ACHN (cell line): ENCODE results near the gene CMTM4.
"Not testable (repeated sequence)": the region's sequence is repeated elsewhere in the genome, so short reads cannot be mapped to it uniquely, and the experiment has no call there.

Source experiments
- DNase-seq: peaks from one replicate; pipeline ENCODE4 v3.0.0-alpha.2; 2015
- in situ Hi-C: cut with HindIII; loops from 2 replicates; pipeline ENCODE4 v1.10.0; 2017; ENCODE audit warnings: low sequenced_read_pairs, low pct_ligation_motif_present, low pct_unique_long_range_greater_than_20kb

Gene CMTM4

DNA sequence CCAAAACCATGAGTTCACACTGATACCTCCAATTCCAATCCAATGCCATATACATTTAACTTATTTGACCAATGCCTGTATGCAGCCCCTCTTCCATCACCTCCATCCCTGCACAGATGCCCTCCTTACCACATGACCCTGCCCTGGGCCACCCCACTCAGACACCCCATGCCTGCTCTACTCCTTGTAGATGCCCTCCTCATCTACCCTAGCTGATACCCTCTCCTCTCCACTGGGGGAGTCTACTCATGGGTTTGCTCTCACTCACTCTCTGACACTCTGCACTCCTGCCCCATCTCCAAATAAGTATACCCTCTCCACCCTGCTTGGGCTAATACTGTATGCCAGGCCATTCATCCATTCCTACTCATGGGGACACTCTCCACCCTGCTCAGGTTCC lies 16.0 kb upstream of the CMTM4 start:
- in situ Hi-C loops, result no loop called here
- DNase-seq, result no peak

DNA sequence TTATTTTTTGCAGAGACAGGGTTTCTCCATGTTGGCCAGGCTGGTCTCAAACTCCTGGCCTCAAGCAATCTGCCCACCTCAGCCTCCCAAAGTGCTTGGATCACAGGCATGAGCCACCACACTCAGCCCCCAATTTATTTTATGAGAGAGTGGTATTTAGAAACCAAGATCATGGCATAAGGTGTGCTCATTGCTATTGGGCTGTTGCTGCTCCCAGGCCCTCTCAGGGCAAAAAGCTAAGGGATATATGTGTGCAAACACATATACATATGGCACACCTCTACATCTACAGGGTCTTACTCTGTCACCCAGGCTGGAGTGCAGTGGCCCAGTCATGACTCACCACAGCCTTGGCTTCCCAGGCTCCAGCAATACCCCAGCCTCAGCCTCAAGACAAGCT lies 15.0 kb upstream of the CMTM4 start:
- in situ Hi-C loops, result no loop called here
- no peak for DNase-seq

DNA sequence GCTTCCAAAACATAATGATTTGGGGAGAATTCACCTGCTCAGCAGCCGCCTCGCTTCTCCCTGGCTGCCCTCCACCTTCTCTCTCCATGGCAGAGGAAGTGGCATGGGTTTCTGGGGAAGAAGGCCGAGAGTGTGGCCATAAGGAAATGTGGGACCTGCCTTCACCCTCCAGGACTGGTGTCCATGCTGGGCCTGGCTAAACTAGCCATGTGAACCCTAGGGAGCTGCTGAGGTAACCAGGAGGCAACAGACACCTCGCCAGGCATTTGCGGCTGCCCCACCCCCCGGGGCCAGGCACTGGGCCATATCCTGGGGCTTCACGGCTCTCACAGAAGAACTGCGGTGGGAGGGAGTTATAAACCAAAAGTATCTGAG lies 9.9 kb upstream of the CMTM4 start:
- in situ Hi-C loops, result no loop called here
- no peak for DNase-seq

DNA sequence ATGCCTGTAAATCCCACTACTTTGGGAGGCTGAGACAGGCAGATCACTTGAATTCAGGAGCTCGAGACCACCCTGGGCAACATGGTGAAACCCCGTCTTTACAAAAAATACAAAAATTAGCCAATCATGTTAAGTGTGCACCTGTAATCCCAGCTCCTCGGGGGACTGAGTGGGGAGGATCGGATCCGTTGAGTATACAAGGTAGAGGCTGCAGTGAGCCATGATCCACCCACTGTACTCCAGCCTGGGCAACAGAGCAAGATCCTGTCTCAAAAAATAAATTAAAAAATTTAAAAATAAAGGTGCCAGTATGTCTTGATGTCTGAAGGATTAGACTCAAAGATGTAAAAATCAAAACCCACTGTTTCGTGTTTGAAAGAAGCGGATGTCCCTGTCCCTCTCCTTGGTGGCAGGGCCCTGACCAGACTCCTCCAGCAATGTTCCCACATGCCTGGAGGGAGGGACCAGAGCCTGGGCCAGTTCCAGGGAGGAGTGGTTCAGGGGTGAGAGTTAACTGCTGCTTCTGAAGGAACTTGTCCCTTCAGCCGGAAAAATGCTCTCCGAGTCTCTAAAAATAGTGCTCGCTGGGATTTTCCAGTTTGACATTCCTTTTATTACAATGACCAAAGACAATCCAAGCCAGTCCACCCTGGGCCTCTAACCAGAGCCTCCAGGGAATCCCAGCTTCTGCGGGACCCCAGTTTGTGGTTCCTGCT lies 9.4 kb upstream of the CMTM4 start:
- no peak for DNase-seq
- in situ Hi-C loops, result no loop called here

DNA sequence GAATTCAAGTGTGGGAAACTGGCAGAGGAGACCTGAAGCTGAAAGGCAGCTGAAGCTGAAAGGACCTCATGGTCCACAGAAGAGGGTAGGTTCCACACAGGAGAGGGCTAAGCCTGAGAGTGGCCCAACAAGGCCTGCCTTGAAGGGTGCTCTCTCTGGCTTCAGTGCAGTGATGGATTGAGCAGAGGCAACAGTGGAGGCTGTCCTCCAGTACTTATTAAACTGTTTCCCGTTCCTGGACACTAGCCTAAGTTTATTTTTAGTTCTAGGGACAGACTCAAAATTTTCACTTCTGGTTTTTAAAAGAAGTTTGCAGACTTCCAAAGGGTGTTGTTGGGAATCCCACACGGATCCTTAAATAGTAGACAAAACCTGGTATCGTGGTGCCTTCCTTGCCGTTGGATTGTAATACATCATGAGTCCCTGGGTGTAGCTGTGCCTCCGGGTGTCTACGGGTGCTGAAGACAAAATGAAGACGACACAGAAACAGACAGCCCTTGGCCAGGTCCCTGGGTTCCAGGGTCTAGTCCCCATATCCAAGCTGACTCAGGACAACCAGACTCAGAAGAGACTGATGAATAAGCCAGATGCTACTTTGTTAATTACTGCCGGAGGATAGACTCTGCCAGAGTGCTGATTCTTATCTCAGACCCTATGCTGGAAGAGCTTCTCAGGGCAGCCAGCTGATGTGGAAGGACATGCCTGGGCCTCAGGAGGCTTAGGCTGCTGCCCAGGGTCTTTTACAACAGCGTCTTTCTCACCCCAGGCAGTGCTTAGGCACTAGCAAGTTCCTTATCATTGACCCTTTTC lies 7.1 kb upstream of the CMTM4 start:
- in situ Hi-C loops, result no loop called here
- no peak for DNase-seq

DNA sequence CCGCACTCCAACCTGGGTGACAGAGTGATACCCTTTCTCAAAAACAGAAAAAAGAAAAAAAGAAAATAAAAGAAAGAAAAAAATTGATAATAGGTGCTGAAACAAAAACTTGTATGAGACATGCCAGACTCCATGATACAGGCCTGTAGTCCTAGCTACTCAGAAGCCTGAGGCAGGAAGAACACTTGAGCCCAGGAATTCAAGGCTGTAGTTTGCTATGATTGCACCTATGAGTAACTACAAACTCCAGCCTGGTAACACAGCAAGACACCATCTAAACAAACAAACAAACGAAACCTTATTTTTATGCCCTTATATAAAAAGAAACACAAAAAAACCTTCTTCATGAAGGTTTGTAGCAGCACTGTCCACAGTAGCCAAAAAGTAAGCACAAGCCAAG lies 5.0 kb upstream of the CMTM4 start:
- in situ Hi-C loops, result no loop called here
- no peak for DNase-seq

DNA sequence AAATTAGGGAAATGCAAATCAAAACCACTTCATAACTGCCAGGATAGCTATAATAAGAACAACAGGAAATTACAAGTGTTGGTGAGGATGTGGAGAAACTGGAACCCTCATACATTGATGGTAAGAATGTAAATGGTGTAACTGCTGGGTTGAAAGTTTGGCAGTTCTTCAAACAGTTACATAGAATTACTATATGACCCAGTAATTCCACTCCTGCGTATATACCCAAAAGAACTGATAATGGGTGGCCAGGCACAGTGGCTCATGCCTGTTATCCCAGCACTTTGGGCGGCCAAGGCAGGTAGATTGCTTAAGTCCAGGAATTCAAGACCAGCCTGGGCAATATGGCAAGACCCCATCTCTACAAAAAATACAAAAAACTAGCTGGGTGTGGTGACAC lies 4.5 kb upstream of the CMTM4 start:
- in situ Hi-C loops, result no loop called here
- no peak for DNase-seq

DNA sequence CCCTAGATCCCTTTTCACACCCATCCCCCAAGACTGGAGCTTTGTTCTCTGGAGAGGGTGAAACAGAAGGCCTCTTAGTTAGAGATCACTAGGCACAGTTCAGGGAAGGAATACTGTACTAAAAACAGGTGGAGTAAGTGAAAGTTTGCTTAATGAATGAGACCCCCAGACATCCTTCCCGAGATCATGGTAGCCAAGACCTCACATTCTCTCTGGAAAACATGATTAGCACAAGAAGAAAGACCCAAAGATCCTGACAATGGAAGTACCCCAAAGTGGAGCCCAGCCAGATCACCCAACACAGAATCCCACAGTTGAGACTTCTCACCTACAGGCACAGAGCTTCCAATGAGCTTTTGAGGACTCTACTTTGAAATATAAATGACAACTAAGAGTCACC lies 3.4 kb upstream of the CMTM4 start:
- in situ Hi-C loops, result no loop called here

DNA sequence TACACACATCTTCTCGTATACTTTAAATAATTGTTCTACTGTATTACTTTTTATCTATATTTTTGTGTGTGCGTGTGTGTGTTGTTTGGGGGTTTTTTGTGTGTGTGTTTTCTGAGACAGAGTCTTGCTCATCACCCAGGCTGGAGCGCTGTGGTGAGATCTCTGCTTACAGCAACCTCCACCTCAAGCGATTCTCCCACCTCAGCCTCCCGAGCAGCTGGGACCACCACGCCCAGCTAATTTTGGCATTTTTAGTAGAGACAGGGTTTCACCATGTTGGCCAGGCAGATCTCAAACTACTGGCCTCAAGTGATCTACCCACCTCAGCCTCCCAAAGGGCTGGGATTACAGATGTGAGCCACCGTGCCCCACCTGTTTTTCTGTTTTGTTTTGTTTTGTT lies 1.5 kb upstream of the CMTM4 start:
- in situ Hi-C loops, result no loop called here
- no peak for DNase-seq

More for the DNA sequence above, 3.4 kb upstream of the CMTM4 start:
- DNase-seq, result no peak

DNA sequence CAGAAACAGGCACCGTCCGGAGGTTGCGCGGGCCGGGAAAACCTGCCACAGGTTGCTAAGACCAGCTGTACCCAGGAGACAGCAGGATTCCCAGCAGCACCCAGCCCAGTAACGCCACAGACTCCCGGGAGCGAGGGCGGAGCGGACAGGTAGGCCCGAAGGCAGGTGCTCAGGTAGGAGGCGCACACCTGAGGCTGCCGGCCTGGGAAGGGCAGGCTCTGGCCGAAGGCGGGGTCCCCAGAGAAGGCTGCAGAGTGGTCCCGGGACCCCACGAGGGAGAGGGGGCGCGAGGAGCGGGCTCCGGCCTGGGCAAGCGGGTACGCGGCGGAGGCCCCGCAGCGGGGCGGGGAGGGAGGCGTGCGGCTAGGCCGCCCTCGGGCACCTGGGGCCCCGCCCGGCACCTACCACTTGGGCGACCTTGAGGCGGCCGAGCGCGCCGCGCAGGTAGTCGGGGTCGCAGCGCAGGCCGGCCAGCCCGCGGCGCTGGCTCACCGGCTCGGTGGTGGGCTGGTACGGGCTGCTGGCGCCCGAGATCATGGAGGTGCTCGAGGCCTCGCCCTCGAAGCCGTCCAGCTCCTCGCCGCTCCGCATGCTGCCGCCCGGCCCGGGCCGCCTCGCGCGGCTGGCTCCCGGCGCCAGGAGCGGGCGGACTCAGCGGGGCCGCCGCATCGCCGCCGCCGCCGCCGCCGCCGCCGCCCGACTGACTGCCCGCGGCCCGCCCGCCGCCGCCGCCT lies 441 bp downstream of the CMTM4 start:
- peak; percentile 8 for DNase-seq
- in situ Hi-C loops, result no loop called here

DNA sequence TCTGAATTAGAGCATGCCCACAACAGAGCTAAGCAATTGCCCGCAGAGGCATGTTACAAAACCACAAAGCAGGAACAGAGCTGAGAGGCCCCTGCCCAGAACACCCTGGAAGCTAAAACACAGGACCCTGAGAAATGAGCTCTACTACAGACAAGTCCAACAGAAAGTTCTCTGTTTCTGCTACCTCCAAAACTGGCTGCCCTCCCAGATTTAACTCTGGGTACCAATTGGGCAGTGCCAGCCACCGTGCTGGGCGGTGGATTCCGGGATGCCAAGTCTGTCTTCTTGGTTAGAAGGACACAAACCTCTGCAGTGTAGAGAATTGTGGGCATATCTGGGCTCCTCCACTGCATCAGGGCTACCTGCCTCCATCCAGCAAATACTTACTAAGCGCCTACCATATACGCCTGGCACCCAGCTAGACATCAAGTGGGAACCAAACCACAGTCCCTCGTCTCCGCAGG lies 1.0 kb downstream of the CMTM4 start:
- DNase-seq, result peak; percentile 5
- in situ Hi-C loops, result no loop called here

DNA sequence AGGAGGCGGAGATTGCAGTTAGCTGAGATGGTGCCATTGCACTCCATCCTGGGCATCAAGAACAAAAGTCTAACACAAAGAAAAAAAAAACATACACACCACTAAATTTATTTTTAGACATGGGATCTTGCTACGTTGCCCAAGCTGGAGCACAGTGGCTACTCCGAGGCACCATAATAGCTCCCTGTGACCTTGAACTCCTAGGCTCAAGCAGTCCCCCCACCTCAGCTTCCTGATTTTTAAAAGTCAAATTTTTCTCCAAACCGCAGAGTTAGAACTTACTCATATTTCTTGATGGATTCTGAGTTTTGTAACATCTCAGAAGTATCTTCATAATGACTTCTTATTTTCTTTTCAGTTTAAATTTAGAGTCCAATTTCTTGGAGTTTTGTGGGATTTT lies 3.4 kb downstream of the CMTM4 start:
- DNase-seq, result no peak
- in situ Hi-C loops, result no loop called here

DNA sequence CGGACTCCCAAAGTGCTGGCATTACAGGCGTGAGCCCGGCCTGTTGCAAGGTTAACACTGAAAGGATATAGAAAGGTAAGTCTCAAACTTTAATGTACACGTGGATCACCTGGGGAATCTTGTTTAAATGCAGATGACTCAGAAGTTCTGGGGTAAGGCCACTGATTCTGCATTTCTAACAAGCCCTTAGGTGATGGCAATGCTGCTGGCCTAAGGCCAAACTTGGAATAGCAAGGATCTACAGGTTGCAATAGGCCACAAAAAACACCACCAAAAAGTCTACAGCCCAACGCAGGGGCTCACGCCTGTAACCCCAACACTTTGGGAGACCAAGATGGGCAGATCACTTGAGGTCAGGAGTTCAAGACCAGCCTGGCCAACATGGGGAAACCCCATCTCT lies 4.2 kb downstream of the CMTM4 start:
- in situ Hi-C loops, result no loop called here
- no peak for DNase-seq

DNA sequence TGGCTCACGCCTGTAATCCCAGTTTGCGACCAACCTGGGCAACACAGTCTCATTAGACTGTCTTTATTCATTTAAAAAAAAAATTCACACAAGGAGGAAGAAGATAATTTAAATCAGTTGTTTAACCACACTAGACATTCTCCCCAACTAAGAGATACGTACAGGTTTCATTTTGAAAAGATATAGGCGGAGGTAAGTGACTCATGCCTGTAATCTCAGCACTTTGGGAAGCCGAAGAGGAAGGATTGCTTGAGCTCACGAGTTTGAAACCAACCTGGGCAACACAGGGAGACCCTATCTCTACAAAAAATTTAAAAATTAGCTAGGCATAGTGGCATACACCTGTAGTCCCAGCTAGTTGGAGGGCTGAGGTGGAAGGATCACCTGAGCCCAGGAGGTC lies 5.3 kb downstream of the CMTM4 start:
- no peak for DNase-seq
- in situ Hi-C loops, result no loop called here

DNA sequence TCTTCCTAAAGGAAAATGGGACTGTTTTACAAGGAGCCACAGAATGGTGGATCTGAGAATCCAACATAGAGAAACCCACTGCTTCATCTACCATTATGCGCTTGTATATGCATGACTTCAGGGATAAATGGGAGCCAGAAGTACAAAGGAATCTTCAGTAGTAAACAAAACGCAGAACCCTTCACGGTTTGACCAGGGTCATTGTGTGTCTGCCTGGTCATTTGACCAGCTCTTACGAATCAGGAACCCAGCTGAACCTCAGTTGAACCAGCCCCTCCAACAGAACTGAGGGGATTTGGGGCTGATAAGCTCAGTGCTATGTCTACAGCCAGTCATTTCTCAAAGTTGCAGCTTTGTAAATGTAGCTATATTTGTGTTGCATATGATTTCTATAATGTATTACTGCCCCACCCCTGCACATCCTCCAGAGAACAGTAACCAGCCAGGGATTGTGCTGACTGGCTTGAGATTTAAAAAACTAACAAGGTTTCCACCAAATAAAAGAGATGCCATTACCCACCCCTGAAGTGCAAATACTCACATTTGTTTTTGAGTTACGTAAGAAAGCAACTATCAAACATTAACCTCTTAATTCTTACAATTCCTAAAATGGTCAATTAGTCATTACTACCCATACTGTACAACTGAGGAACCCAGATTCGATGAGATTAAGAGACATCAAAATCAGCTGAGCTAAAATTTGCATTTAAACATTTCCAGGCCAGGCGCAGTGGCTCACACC lies 6.3 kb downstream of the CMTM4 start:
- in situ Hi-C loops, result no loop called here
- DNase-seq, result no peak

DNA sequence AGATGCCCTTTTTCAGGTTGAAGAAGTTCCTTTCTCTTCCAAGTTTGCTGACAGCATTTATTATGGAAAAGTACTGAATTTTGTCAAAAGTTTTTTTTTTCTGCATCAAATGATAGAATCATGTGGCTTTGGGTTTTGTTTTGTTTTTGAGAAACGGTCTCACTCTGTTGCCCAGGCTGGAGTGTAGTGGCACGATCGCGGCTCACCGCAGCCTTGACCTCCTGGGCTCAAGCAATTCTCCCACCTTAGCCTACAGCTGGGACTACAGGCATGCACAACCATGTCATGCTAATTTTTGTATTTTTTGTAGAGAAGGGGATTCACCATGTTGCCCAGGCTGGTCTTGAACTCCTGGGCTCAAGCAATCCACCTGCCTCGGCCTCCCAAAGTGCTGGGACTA lies 7.3 kb downstream of the CMTM4 start:
- no peak for DNase-seq
- in situ Hi-C loops, result no loop called here

DNA sequence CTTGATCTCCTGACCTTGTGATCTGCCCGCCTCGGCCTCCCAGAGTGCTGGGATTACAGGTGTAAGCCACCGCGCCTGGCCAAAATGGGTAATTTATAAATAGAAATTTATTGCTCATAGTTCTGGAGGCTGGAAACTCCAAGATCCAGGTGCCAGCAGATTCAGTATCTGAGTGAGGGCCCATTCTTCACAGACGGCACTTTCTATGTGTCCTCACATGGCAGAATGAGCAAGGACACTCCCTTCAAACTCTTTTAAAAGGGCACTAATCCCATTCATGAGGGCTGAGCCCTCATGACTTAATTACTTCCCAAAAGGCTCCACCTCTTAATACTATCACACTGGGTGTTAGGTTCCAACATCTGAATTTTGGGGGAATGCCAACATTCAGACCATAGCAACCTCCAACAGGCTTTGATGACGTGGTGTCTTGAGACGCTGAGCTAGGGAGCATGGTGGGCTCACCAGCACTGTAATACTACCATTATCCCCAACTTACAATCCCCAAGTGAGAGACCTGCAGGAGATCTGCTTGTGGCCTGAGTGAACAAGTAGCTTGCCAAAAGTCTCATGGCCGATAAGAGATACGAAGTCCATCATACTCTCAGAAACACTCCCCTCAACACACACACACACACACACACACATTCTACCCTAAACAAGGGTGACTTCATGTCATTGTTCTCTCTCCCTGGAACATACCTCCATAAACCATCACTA lies 8.5 kb downstream of the CMTM4 start:
- in situ Hi-C loops, result no loop called here

DNA sequence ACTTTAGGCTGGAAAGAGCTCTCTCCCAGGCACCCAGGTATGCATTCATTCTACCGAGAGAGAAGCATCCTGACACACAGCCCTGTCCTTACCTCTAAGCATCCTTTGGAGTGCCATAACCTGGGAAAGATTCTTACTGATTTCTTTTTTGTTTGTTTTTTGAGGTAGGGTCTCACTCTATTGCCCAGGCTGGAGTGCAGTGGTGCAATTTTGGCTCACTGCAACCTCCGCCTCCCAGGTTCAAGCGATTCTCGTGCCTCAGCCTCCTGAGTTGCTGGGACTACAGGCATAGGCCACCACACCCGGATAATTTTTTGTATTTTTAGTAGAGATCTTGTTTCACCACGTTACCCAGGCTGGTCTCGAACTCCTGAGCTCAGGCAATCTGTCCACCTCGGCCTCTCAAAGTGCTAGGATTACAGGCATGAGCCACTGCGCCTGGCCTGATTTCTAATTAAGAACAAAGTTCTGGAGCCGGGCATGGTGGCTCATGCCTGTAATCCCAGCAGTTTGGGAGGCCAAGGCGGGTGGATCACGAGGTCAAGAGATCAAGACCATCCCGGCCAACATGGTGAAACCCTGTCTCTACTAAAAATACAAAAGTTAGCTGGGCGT lies 10.9 kb downstream of the CMTM4 start:
- in situ Hi-C loops, DNase-seq: not testable (repeated sequence)

More for the DNA sequence above, 8.5 kb downstream of the CMTM4 start:
- DNase-seq, result no peak
